Measurements from ENCODE around the gene NFX1. TPM values are rescaled to one million over a fixed set of nuclear protein-coding genes. Genes with fewer than 3 reads are reported as not detected.
A peak's percentile ranks its signal among the peaks of the same experiment; 100 is the strongest.
"Not testable (repeated sequence)": the region's sequence is repeated elsewhere in the genome, so short reads cannot be mapped to it uniquely, and the experiment has no call there.

NFX1 gene
- total and polyA plus RNA-seq, 10 of the 15 experiments (the other 5 are each of a cell fraction or from before 2014, with no cell fraction given): 11.9 to 45.1 (median 36.1) TPM

GRCh38 chr9:33402371-33402770, 112.1 kb downstream of the NFX1 start, which contains the start of gene AQP7:
Gene AQP7, minus strand, starts transcription at chr9:33402568. Its CDS starts 1,306 bp downstream, at chr9:33401262.
- H4K20me1 ChIP-seq (ENCODE audit: control insufficient read depth, insufficient read depth); H3K9me3 ChIP-seq (replicated peaks; ENCODE audit: control insufficient read depth, insufficient read depth, low read length); BruUV-seq (replicated peaks); DNase-seq (ENCODE audit: low read depth, low spot score); ATAC-seq; H3K4me1 ChIP-seq (ENCODE audit: control insufficient read depth, insufficient read depth, low read length); H3K4me3 ChIP-seq; H3K79me2 ChIP-seq (ENCODE audit: control insufficient read depth, insufficient read depth, low read length); H3K4me2 ChIP-seq (ENCODE audit: control insufficient read depth, insufficient read depth); H3K9ac ChIP-seq (ENCODE audit: control insufficient read depth, insufficient read depth, low read length); in situ Hi-C loops (cut with MboI); FAIRE-seq; H3K36me3 ChIP-seq (ENCODE audit: control insufficient read depth in 2 of 2, insufficient read depth in 2 of 2, low read length in 1 of 2); POLR2A ChIA-PET; H3K27me3 ChIP-seq (replicated peaks in 1 of 2; ENCODE audit: control insufficient read depth in 2 of 2, insufficient read depth in 2 of 2, low read length in 1 of 2); H3K27ac ChIP-seq (ENCODE audit: control insufficient read depth, insufficient read depth): not testable (repeated sequence)
- CTCF ChIA-PET: interaction anchor here (1.3 to 4.1 kb wide), 6 partner anchors 30 to 72 kb away, joined by 3 to 68 read pairs (median 24); partner anchors contain the start of genes AQP3 and NOL6
- peak within 1 kb of the TSS; percentile 17; the same call in 1 of the 2 replicates for H2AFZ ChIP-seq (ENCODE audit: control insufficient read depth, low read depth, low read length)
- intact Hi-C loops (cut with micrococcal nuclease; ENCODE audit: unreplicated experiment): loop anchor here (2.0 kb wide), 1 partner anchor 320 kb away; no protein-coding TSS in a partner anchor
- RAD21 ChIA-PET (ENCODE audit: unreplicated experiment): interaction anchor here (1.4 kb wide), 1 partner anchor 72 kb away, joined by 5 read pairs; the partner anchor contains the start of gene NOL6
- 40% methylated on average over 10 of the region's 10 CpGs for WGBS (ENCODE audit: insufficient coverage, insufficient replicate concordance, low lambda C conversion rate, missing lambda C conversion rate)
- SMC1A ChIA-PET (ENCODE audit: uncharacterized antibody, unreplicated experiment): interaction anchor here (1.1 to 1.5 kb wide), 2 partner anchors 60 to 102 kb away, joined by 3 to 4 read pairs; no protein-coding TSS in a partner anchor

DNA sequence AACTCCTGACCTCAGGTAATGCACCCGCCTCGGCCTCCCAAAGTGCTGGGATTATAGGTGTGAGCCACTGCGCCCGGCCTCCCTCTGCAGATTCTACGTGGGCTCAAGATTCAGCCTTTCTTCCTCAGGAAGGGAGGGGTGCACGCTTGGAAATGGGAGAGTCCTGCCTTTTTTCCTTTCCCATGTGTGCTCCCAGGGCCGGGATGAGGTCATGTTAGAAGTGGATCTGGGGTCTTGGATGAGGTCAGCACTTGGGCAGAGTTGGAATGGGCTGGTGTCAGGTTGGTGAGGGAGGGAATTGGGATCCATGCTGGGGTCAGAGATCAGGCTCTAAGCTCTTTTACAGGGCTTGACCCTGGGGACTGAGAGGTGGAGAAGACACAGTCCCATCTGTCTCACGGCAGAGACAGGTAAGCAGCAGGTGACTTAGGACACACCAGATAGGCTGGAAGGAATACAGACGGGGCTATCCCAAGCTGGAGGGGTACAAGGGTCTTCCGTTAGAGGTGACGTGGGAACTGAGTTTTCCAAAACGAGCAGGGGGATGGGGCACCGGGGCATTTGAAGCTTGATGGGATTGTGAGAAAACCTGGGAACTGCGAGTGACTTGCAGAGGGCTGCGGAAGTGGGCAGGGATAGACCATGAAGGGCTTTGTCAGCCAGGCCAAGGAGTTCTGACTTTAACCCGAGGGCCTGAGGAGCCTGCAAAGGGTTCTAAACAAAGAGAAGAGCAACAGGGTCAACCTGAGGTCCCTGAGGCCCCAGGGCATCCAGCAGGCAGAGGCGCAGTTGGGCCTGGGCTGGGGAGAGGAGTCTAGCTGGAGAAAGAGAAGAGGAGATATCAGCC, 113.8 kb downstream of the NFX1 start:
- BruUV-seq (replicated peaks): no TSS peak
- SMC1A ChIA-PET (ENCODE audit: uncharacterized antibody, unreplicated experiment): interaction anchor here (0.8 to 2.8 kb wide), 7 partner anchors 33 to 72 kb away, joined by 3 to 17 read pairs (median 3); partner anchors contain the start of gene AQP3
- no peaks in the 10 kb centered on the region for H3K4me1 ChIP-seq (ENCODE audit: control insufficient read depth, insufficient read depth, low read length)
- 41% methylated on average over 17 of the region's 17 CpGs for WGBS (ENCODE audit: insufficient coverage, insufficient replicate concordance, low lambda C conversion rate, missing lambda C conversion rate)
- H3K4me3 ChIP-seq: no peak overlapping the region
- H3K36me3 ChIP-seq (ENCODE audit: control insufficient read depth in 2 of 2, insufficient read depth in 2 of 2, low read length in 1 of 2): no peaks in the 10 kb centered on the region
- TF ChIP-seq ZBTB40 (IDR thresholded peaks at IDR 0.05; ENCODE audit: borderline replicate concordance) (no peak), SREBF1 (IDR thresholded peaks at IDR 0.05; ENCODE audit: low read length) (no peak), NFYA (IDR thresholded peaks at IDR 0.05; ENCODE audit: borderline replicate concordance, low read depth, low read length) (no peak), RCOR1 (conservative IDR thresholded peaks at IDR 0.05; ENCODE audit: low read depth, low read length) (no peak), RBBP5 (conservative IDR thresholded peaks at IDR 0.05) (no peak), CEBPB (IDR thresholded peaks at IDR 0.05; ENCODE audit: borderline replicate concordance in 1 of 2, low read depth in 2 of 2, low read length in 2 of 2) (no peak), MLLT1 (IDR thresholded peaks at IDR 0.05) (no peak), BACH1 (IDR thresholded peaks at IDR 0.05; ENCODE audit: borderline replicate concordance) (no peak)
- no peak overlapping the region for H3K4me2 ChIP-seq (ENCODE audit: control insufficient read depth, insufficient read depth)
- no peak for DNase-seq (ENCODE audit: low read depth, low spot score)
- H2AFZ ChIP-seq (ENCODE audit: control insufficient read depth, low read depth, low read length): no peak overlapping the region
- no peak overlapping the region for H3K9ac ChIP-seq (ENCODE audit: control insufficient read depth, insufficient read depth, low read length)
- H3K27me3 ChIP-seq (replicated peaks in 1 of 2; ENCODE audit: control insufficient read depth in 2 of 2, insufficient read depth in 2 of 2, low read length in 1 of 2): no peaks in the 10 kb centered on the region
- peak; percentile 20; the same call in 1 of the 3 replicates for ATAC-seq
- RAD21 ChIA-PET (ENCODE audit: unreplicated experiment): interaction anchor here (0.8 to 3.4 kb wide), 9 partner anchors 10 to 113 kb away, joined by 3 to 39 read pairs (median 5); partner anchors contain the start of genes AQP3 and NOL6
- no peaks in the 10 kb centered on the region for H3K79me2 ChIP-seq (ENCODE audit: control insufficient read depth, insufficient read depth, low read length)
- in situ Hi-C loops (cut with MboI): no loop called here
- intact Hi-C loops (cut with micrococcal nuclease; ENCODE audit: unreplicated experiment): loop anchor here (1.0 to 2.0 kb wide), 3 partner anchors 62 to 319 kb away; no protein-coding TSS in a partner anchor
- POLR2A ChIA-PET: no interaction called here
- CTCF ChIA-PET: interaction anchor here (0.9 to 4.1 kb wide), 15 partner anchors 11 to 220 kb away, joined by 3 to 68 read pairs (median 4); partner anchors contain the start of genes AQP3 and NOL6
- no peaks in the 10 kb centered on the region for H3K9me3 ChIP-seq (replicated peaks; ENCODE audit: control insufficient read depth, insufficient read depth, low read length)
- FAIRE-seq: no peak
- H4K20me1 ChIP-seq (ENCODE audit: control insufficient read depth, insufficient read depth): no peaks in the 10 kb centered on the region
- no peak overlapping the region for H3K27ac ChIP-seq (ENCODE audit: control insufficient read depth, insufficient read depth)

Data from GM12878 (cell line).